ENCODE results near the gene HSPB6. TPM values are rescaled to one million over a fixed set of nuclear protein-coding genes. Genes with fewer than 3 reads are reported as not detected.

Gene HSPB6
- polyA plus RNA-seq, 1 donor (not counting 4 experiments of a cell fraction or from before 2014, with no cell fraction given) = not detected

- Histone ChIP-seq H3K27me3 (ENCODE audit: control insufficient read depth, extremely low read depth, insufficient read depth, low read length) (no peaks in the 10 kb centered on the region), H3K9me3 (ENCODE audit: control insufficient read depth, low read depth, low read length) (no peaks in the 10 kb centered on the region), H2AFZ (ENCODE audit: control insufficient read depth, low read length) (peak overlapping the region; percentile 15), H4K20me1 (ENCODE audit: control insufficient read depth, extremely low read depth, insufficient read depth, low read length) (no peaks in the 10 kb centered on the region), H3K4me1 (ENCODE audit: control insufficient read depth, extremely low read depth, insufficient read depth, low read length) (peaks cover 23% of the 10 kb centered on the region), H3K9me1 (ENCODE audit: control insufficient read depth, extremely low read depth, insufficient read depth, low read length) (no peaks in the 10 kb centered on the region), H3K36me3 (ENCODE audit: control insufficient read depth in 2 of 2, extremely low read depth in 1 of 2, insufficient read depth in 2 of 2, low read length in 2 of 2) (peaks cover 17 to 20% of the 10 kb centered on the region in 2 experiments), H3K79me2 (ENCODE audit: control insufficient read depth, insufficient read depth, low read length) (peaks cover 20% of the 10 kb centered on the region), H3K9ac (ENCODE audit: control insufficient read depth, extremely low read depth, insufficient read depth, low read length) (peak overlapping the region; percentile 52), H3K27ac (ENCODE audit: control insufficient read depth, insufficient read depth, low read length) (peak overlapping the region; percentile 43), H3K4me3 (ENCODE audit: control insufficient read depth in 2 of 3, extremely low read depth in 1 of 3, insufficient read depth in 2 of 3, low read depth in 1 of 3, low read length in 3 of 3) (peak overlapping the region; percentile 53 to 92 (median 65)), H3K4me2 (ENCODE audit: control insufficient read depth, extremely low read depth, insufficient read depth, low read depth, low read length) (peak overlapping the region; percentile 82)
- dilution Hi-C loops (cut with MboI; ENCODE audit: extremely low pct_ligation_motif_present, low sequenced_read_pairs) = no loop called here
- FAIRE-seq = no peak
- no peak for TF ChIP-seq CTCF (optimal IDR thresholded peaks at IDR 0.05 in 1 of 3, IDR thresholded peaks at IDR 0.05 in 1 of 3, conservative IDR thresholded peaks at IDR 0.05 in 1 of 3; ENCODE audit: extremely low read depth in 1 of 3, insufficient read depth in 2 of 3, low read length in 3 of 3)
- TF ChIP-seq EZH2 (IDR thresholded peaks at IDR 0.05; ENCODE audit: low read length) = no peak
- DNase-seq (ENCODE audit: low read depth, low spot score) = no peak
Observed at GRCh38 chr19:35757231-35757748, 461 bp upstream of the HSPB6 start.

GRCh38 chr19:35755550-35756376 lies 1.1 kb downstream of the HSPB6 start:
- H3K4me2 ChIP-seq (ENCODE audit: control insufficient read depth, extremely low read depth, insufficient read depth, low read depth, low read length) = peak overlapping the region; percentile 25
- FAIRE-seq (no peak), DNase-seq (ENCODE audit: low read depth, low spot score) (no peak)
- no peak overlapping the region for H3K27ac ChIP-seq (ENCODE audit: control insufficient read depth, insufficient read depth, low read length)
- no peaks in the 10 kb centered on the region for H3K9me3 ChIP-seq (ENCODE audit: control insufficient read depth, low read depth, low read length)
- H3K36me3 ChIP-seq (ENCODE audit: control insufficient read depth in 2 of 2, extremely low read depth in 1 of 2, insufficient read depth in 2 of 2, low read length in 2 of 2) = peaks cover 18 to 19% of the 10 kb centered on the region in 2 experiments
- H3K4me1 ChIP-seq (ENCODE audit: control insufficient read depth, extremely low read depth, insufficient read depth, low read length) = peaks cover 23% of the 10 kb centered on the region
- peak overlapping the region; percentile 37 for H3K9ac ChIP-seq (ENCODE audit: control insufficient read depth, extremely low read depth, insufficient read depth, low read length)
- H3K9me1 ChIP-seq (ENCODE audit: control insufficient read depth, extremely low read depth, insufficient read depth, low read length) = no peaks in the 10 kb centered on the region
- dilution Hi-C loops (cut with MboI; ENCODE audit: extremely low pct_ligation_motif_present, low sequenced_read_pairs) = no loop called here
- no peak for TF ChIP-seq CTCF (optimal IDR thresholded peaks at IDR 0.05 in 1 of 3, IDR thresholded peaks at IDR 0.05 in 1 of 3, conservative IDR thresholded peaks at IDR 0.05 in 1 of 3; ENCODE audit: extremely low read depth in 1 of 3, insufficient read depth in 2 of 3, low read length in 3 of 3)
- H4K20me1 ChIP-seq (ENCODE audit: control insufficient read depth, extremely low read depth, insufficient read depth, low read length) = no peaks in the 10 kb centered on the region
- no peaks in the 10 kb centered on the region for H3K27me3 ChIP-seq (ENCODE audit: control insufficient read depth, extremely low read depth, insufficient read depth, low read length)
- no peak overlapping the region for H3K4me3 ChIP-seq (ENCODE audit: control insufficient read depth in 2 of 3, extremely low read depth in 1 of 3, insufficient read depth in 2 of 3, low read depth in 1 of 3, low read length in 3 of 3)
- peaks cover 19% of the 10 kb centered on the region for H3K79me2 ChIP-seq (ENCODE audit: control insufficient read depth, insufficient read depth, low read length)
- no peak overlapping the region for H2AFZ ChIP-seq (ENCODE audit: control insufficient read depth, low read length)
